Measurements from ENCODE around the gene DNAJB8. TPM values are rescaled to one million over a fixed set of nuclear protein-coding genes. Genes with fewer than 3 reads are reported as not detected.

The DNAJB8 gene
- total RNA-seq, 3 donors from 2014 or later (not counting 1 experiment from before 2014, with no cell fraction given) = not detected

GRCh38 chr3:128458746-128459460 is 7.8 kb downstream of the DNAJB8 start:
- Histone ChIP-seq H3K27ac (ENCODE audit: low read length) (no peak overlapping the region), H3K9me3 (ENCODE audit: control insufficient read depth, insufficient read depth, low read length) (no peaks in the 10 kb centered on the region), H3K4me1 (ENCODE audit: control insufficient read depth, insufficient read depth, low read length) (peaks cover under 1% of the 10 kb centered on the region), H3K36me3 (ENCODE audit: control insufficient read depth, insufficient read depth, low read length) (no peaks in the 10 kb centered on the region), H3K4me3 (ENCODE audit: low read length) (no peak overlapping the region), H3K27me3 (ENCODE audit: control insufficient read depth, insufficient read depth, low read length) (peaks cover 2% of the 10 kb centered on the region)
- intact Hi-C loops (cut with micrococcal nuclease) = no loop called here
- no peak for ATAC-seq
- no peak overlapping the region for H3K4me3 Mint-ChIP-seq
- H3K4me1 Mint-ChIP-seq = peaks cover 0 to 3% of the 10 kb centered on the region in 2 donors
- H3K36me3 Mint-ChIP-seq = no peaks in the 10 kb centered on the region
- WGBS (ENCODE audit: insufficient coverage) = 83% methylated on average over 18 of the region's 18 CpGs
- TF ChIP-seq CTCF (IDR thresholded peaks at IDR 0.05) = no peak
- H3K9me3 Mint-ChIP-seq = no peaks in the 10 kb centered on the region
- DNase-seq = no peak
- H3K27me3 Mint-ChIP-seq (ENCODE audit: low read depth in 2 of 2) = peaks cover 21 to 23% of the 10 kb centered on the region in 2 donors
- no peak overlapping the region for H3K27ac Mint-ChIP-seq

- no peaks in the 10 kb centered on the region for H3K36me3 ChIP-seq (ENCODE audit: control insufficient read depth, insufficient read depth, low read length)
- H3K27me3 ChIP-seq (ENCODE audit: control insufficient read depth, insufficient read depth, low read length) = peaks cover 2% of the 10 kb centered on the region
- H3K9me3 Mint-ChIP-seq = no peaks in the 10 kb centered on the region
- TF ChIP-seq CTCF (IDR thresholded peaks at IDR 0.05) = no peak
- H3K27me3 Mint-ChIP-seq (ENCODE audit: low read depth in 2 of 2) = peaks cover 22 to 23% of the 10 kb centered on the region in 2 donors
- H3K4me3 ChIP-seq (ENCODE audit: low read length) = no peak overlapping the region
- H3K9me3 ChIP-seq (ENCODE audit: control insufficient read depth, insufficient read depth, low read length) = no peaks in the 10 kb centered on the region
- peaks cover 0 to 5% of the 10 kb centered on the region in 2 donors for H3K4me1 Mint-ChIP-seq
- H3K36me3 Mint-ChIP-seq = no peaks in the 10 kb centered on the region
- intact Hi-C loops (cut with micrococcal nuclease) = no loop called here
- ATAC-seq = no peak
- no peak overlapping the region for H3K27ac Mint-ChIP-seq
- peaks cover 9% of the 10 kb centered on the region for H3K4me1 ChIP-seq (ENCODE audit: control insufficient read depth, insufficient read depth, low read length)
- H3K27ac ChIP-seq (ENCODE audit: low read length) = no peak overlapping the region
- no peak for DNase-seq
- no peak overlapping the region for H3K4me3 Mint-ChIP-seq
- WGBS (ENCODE audit: insufficient coverage) = 88% methylated on average over 12 of the region's 12 CpGs
Measured at GRCh38 chr3:128457937-128458336, 8.8 kb downstream of the DNAJB8 start.

DNA sequence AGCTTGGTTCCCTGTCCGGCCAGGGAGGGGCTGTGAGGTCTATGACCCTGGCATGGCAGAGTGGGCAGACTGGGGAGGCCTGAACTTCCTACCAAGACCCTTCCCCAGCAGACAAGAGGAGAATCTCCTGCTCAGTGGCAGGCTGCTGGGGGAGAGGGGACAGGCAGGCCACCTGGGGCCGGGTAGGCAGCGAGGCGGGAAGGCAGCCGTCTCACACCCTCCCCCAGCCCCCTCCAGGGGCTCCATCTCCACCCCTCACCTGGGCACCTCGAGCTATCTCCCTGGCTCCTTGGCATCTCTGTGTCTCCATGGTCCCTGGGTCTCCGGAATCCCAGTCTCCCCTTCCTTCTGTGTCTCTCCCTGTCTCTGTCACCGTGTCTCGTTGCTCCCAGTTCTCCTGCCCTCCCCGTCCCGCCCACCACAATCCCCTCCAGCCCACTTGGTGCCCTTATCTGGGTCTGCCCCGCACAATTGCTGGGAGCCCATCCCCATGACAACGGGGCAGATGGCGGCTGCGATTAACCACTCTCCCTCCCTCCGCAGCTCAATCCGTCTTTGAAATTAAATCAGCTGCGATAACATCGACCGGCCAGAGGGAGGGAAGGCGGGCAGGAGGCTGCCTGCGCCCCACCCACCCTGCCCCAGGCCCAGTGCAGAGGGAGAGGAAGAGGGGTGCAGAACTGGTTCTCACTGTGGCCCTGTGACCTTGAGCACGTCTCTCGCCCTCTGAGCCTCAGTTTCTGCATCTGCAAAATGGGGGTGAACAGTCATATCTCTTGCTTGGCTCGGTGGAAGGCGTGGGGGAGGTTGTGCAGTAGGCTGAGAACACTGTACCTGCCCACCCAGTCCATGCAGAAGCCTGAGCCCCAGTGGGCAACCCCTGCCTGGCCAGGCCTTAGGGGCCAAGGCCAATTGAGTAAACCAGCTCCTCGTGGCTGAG is 9.6 kb downstream of the DNAJB8 start:
- peaks cover 26 to 27% of the 10 kb centered on the region in 2 donors for H3K27me3 Mint-ChIP-seq (ENCODE audit: low read depth in 2 of 2)
- WGBS (ENCODE audit: insufficient coverage) = 61% methylated on average over 27 of the region's 27 CpGs
- no peaks in the 10 kb centered on the region for H3K9me3 Mint-ChIP-seq
- no peak for DNase-seq
- H3K4me3 ChIP-seq (ENCODE audit: low read length) = no peak overlapping the region
- peaks cover 9% of the 10 kb centered on the region for H3K4me1 ChIP-seq (ENCODE audit: control insufficient read depth, insufficient read depth, low read length)
- H3K27me3 ChIP-seq (ENCODE audit: control insufficient read depth, insufficient read depth, low read length) = peaks cover 2% of the 10 kb centered on the region
- peaks cover 0 to 5% of the 10 kb centered on the region in 2 donors for H3K4me1 Mint-ChIP-seq
- no peak overlapping the region for H3K27ac Mint-ChIP-seq
- intact Hi-C loops (cut with micrococcal nuclease) = no loop called here
- H3K27ac ChIP-seq (ENCODE audit: low read length) = no peak overlapping the region
- no peak for ATAC-seq
- H3K4me3 Mint-ChIP-seq = no peak overlapping the region
- no peaks in the 10 kb centered on the region for H3K9me3 ChIP-seq (ENCODE audit: control insufficient read depth, insufficient read depth, low read length)
- no peaks in the 10 kb centered on the region for H3K36me3 ChIP-seq (ENCODE audit: control insufficient read depth, insufficient read depth, low read length)
- no peak for TF ChIP-seq CTCF (IDR thresholded peaks at IDR 0.05)
- no peaks in the 10 kb centered on the region for H3K36me3 Mint-ChIP-seq

Measured in natural killer cell (primary cell).